ENCODE results near the gene C1orf105.

Gene C1orf105

DNA sequence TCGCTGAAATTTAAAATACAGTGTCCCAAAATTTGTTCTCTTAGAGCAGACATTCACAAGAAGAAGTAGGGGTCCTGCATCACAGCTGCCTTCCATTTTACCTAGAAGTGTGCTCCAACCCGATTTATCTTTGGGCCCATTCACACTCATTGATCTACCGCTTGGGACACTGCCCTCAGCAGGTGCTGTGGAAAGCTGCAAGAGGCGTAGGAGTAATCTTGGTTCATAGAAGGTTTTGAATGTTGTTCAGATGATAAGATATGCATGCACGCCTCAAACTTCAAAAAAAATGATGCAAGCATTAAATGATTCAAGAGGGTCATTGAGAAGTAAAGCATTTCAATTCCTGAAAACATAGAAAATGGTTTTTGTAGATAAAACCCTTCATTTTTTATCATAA is 18.6 kb upstream of the C1orf105 start:
- Mint-ChIP-seq H3K9me3 (no peaks in the 10 kb centered on the region), H3K4me3 (no peak overlapping the region), H3K27ac (no peak overlapping the region), H3K27me3 (no peaks in the 10 kb centered on the region), H3K4me1 (ENCODE audit: low read depth) (peaks cover 60% of the 10 kb centered on the region), H3K36me3 (ENCODE audit: low read depth) (no peaks in the 10 kb centered on the region)
- DNase-seq, result no peak

DNA sequence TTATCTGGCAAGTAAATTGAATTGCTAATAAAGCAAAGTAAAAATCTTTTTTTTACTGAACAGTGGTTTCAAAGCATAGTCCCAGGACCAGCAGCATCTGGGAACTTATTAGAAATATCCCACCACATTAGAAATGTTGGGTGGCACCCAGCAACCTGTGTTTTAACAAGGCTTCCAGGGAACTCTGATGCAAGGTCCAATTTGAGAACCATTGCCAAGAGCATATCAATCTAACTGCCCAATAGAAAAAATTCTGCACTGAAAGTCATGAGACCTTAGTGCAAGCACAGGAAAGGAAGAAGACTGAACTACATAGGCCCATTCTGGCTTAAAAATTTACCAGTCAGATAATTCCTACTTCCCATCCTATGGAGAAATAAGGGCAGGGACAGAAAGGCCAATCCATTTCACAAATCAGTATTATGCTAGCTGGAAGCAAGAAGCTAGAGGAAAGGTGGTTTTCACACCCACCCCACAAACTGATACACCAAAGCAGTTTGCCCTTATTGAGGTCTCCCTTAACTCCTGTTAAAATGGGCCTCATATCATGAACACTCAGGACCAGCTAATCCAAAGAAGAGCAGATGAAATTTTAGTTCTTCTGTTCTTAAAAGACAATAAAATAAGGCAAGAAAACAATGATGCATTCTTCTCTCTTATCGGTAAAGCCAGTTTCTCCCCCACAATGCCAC is 17.5 kb upstream of the C1orf105 start:
- peaks cover 49% of the 10 kb centered on the region for H3K4me1 Mint-ChIP-seq (ENCODE audit: low read depth)
- H3K27ac Mint-ChIP-seq, result no peak overlapping the region
- no peak for DNase-seq
- H3K9me3 Mint-ChIP-seq, result no peaks in the 10 kb centered on the region
- no peaks in the 10 kb centered on the region for H3K27me3 Mint-ChIP-seq
- H3K4me3 Mint-ChIP-seq, result no peak overlapping the region
- no peaks in the 10 kb centered on the region for H3K36me3 Mint-ChIP-seq (ENCODE audit: low read depth)

DNA sequence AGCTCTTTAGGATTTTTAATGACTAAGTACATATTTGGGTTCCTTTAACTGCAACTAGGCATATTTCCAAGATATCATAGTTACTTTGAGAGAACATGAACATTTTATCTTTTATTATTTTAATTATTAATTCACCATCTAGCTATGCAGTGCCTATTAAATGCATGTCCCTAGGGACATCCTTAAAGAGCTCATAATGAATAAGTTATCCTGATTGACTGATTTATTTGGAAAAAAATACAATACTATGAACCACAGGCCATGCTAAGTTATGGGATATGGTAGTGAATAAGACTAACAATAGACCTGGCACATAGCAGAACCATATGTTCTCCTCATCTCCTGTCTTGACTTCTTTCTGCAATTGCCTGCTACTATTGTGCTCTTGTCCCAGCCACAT is 16.4 kb upstream of the C1orf105 start:
- H3K9me3 Mint-ChIP-seq, result no peaks in the 10 kb centered on the region
- H3K36me3 Mint-ChIP-seq (ENCODE audit: low read depth), result no peaks in the 10 kb centered on the region
- no peak for DNase-seq
- no peaks in the 10 kb centered on the region for H3K27me3 Mint-ChIP-seq
- no peak overlapping the region for H3K4me3 Mint-ChIP-seq
- peaks cover 38% of the 10 kb centered on the region for H3K4me1 Mint-ChIP-seq (ENCODE audit: low read depth)
- H3K27ac Mint-ChIP-seq, result no peak overlapping the region

DNA sequence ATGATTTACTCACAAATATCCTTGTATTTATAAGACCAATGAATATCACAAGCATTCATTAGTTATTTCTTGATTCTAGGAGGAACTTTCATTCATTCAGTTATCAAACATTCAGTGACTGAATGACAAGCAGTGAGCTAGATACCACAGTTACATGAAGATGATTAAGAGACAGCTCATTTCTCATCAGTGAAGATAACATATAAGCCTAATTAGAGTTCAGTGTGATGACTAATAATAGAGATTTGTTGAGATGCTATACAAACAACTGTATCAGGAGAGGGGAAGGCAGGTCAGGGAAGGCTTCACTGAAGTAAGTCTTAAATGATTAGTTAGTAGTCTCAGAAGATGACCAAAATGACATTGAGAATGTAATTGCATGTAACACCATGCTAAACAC is 14.6 kb upstream of the C1orf105 start:
- H3K27ac Mint-ChIP-seq, result no peak overlapping the region
- peaks cover 20% of the 10 kb centered on the region for H3K4me1 Mint-ChIP-seq (ENCODE audit: low read depth)
- H3K27me3 Mint-ChIP-seq, result no peaks in the 10 kb centered on the region
- no peaks in the 10 kb centered on the region for H3K9me3 Mint-ChIP-seq
- no peak for DNase-seq
- H3K36me3 Mint-ChIP-seq (ENCODE audit: low read depth), result no peaks in the 10 kb centered on the region
- no peak overlapping the region for H3K4me3 Mint-ChIP-seq

DNA sequence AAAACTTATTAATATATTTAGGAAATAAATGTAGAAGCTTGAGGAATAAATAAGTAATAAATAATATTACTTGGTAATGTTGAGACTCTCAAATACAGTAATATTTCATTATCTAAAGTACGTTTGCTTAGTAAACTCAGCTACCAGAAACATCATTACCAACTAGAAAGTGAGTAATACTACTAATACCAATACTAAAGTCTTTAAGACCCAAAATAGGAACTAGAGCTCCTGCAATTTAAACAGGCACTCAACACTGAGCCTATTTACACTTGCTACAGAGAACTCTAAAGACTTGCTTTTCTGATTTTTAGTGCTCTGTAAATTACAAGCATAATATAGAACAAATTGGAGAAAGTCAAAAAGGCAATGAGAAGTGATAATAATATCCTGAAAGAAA is 13.5 kb upstream of the C1orf105 start:
- no peak overlapping the region for H3K27ac Mint-ChIP-seq

DNA sequence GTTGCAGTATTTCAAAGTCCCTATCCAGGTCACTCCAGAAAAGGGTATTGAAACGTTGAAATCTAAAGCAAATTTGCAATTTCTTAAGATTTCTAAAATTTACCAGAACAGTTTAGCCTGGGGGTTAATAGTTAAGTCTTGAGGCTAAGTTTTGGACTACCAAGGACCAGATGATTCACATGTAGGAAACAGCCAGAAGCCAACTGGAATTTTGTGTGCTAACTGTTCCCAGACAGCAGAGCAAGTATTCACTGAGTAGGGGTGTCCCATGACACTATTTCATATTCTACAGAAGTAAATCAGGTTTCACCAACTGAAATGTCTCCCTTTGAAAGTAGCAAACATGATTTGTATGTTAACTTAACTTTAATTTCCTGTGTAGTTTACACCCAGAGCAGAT is 11.5 kb upstream of the C1orf105 start:
- no peaks in the 10 kb centered on the region for H3K9me3 Mint-ChIP-seq
- H3K27me3 Mint-ChIP-seq, result no peaks in the 10 kb centered on the region
- H3K36me3 Mint-ChIP-seq (ENCODE audit: low read depth), result no peaks in the 10 kb centered on the region
- H3K4me3 Mint-ChIP-seq, result no peak overlapping the region
- no peak for DNase-seq
- H3K4me1 Mint-ChIP-seq (ENCODE audit: low read depth), result peaks cover 23% of the 10 kb centered on the region
- H3K27ac Mint-ChIP-seq, result no peak overlapping the region

More for the DNA sequence above, 13.5 kb upstream of the C1orf105 start:
- no peak for DNase-seq
- Mint-ChIP-seq H3K9me3 (no peaks in the 10 kb centered on the region), H3K36me3 (ENCODE audit: low read depth) (no peaks in the 10 kb centered on the region), H3K4me3 (no peak overlapping the region), H3K4me1 (ENCODE audit: low read depth) (peaks cover 23% of the 10 kb centered on the region), H3K27me3 (no peaks in the 10 kb centered on the region)

DNA sequence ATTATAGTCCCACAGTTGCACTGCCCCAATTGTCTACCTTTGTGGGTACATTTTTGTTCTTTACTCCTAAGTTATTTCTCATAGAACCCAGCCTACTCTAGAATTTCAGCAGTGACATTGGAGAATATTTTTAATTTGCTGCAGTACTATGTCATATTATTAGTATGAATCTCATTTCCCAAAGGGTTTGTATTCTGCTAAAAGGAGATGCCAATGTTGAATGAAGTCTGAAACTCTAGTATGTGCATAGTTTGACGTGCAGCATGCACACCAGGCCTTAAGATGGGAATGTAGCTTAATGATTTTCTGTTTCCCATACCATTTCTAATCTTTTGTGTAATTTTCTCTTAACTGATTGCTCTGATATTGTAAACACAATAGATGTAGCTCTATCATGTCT is 10.5 kb upstream of the C1orf105 start:
- Mint-ChIP-seq H3K4me1 (ENCODE audit: low read depth) (peaks cover 23% of the 10 kb centered on the region), H3K9me3 (no peaks in the 10 kb centered on the region), H3K4me3 (no peak overlapping the region), H3K36me3 (ENCODE audit: low read depth) (peaks cover 1% of the 10 kb centered on the region), H3K27me3 (no peaks in the 10 kb centered on the region), H3K27ac (no peak overlapping the region)
- no peak for DNase-seq

DNA sequence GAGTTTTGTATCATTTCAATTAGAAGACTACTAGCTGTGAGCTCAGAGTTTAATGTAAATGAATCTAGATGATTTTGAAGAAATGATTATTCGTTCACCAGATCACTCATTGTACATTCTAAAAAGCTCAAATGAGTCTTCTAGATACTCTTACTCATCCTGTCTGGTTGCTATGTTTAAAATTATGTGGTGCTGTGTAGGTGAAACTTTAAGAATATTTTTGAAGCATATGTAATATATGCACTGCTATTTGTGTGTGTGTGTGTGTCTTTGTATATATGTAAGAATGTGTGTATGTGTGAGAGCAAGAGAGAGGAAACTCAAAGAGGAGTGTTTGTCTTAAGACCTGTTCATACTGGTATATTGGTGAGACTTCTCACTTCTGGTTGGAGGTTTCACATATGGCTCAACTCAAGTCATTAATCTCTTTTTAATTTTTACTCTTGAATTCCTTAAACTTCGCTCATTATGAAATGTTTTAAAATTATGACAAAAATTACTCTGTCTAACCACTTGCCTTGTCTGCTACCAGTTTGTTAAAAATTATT is 8.6 kb upstream of the C1orf105 start:
- Mint-ChIP-seq H3K4me1 (ENCODE audit: low read depth) (peaks cover 17% of the 10 kb centered on the region), H3K27me3 (no peaks in the 10 kb centered on the region), H3K27ac (peak overlapping the region; percentile 91), H3K9me3 (no peaks in the 10 kb centered on the region), H3K36me3 (ENCODE audit: low read depth) (peaks cover 1% of the 10 kb centered on the region), H3K4me3 (no peak overlapping the region)
- DNase-seq, result no peak

DNA sequence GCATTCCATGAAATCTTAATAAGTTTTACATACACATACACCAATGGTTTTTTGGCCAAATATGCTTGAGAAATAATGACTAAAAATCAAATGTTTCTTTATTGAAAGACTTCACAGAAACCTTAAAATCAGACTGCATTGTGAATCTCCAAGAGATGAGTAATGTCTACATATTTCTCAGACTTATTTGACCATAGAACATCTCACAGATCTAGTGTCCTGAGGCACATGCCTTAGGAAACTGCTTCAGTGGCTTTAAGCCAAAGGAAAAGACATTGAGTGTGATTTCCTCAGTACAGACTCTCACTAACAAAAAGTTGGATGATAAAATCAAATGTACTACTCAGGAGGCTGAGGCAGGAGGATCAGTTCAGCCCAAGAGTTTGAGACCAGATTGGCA is 6.2 kb upstream of the C1orf105 start:
- Mint-ChIP-seq H3K9me3 (no peaks in the 10 kb centered on the region), H3K27me3 (no peaks in the 10 kb centered on the region), H3K36me3 (ENCODE audit: low read depth) (peaks cover 1% of the 10 kb centered on the region), H3K4me3 (no peak overlapping the region), H3K27ac (no peak overlapping the region), H3K4me1 (ENCODE audit: low read depth) (peaks cover 19% of the 10 kb centered on the region)
- DNase-seq, result no peak

DNA sequence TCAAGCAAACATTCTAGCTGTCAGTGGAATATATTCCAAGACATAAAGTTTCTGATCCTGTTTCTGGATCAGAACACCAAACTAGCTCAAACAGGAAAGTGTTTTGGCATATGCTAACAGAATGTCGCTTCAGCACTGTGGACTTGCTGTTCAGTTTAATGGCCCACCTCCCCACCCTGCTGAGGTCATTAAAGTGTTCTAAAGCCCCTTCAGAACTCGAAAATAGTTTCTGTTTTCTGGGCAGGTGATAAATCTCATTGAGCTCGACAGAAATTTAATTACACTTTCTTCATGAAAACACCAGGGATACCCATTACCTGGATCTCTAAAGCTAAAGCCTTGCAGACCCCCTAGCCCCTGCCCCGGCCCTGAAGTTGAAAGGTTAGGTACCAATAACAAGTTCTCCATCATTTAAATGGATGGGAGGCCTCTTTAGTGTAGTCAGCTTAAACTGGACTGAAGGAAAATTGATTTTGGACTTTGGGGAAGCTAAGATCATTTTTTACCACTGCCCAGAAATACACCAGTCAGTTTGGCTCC is 3.9 kb upstream of the C1orf105 start:
- H3K4me3 Mint-ChIP-seq, result no peak overlapping the region
- H3K36me3 Mint-ChIP-seq (ENCODE audit: low read depth), result peaks cover 1% of the 10 kb centered on the region
- no peaks in the 10 kb centered on the region for H3K9me3 Mint-ChIP-seq
- H3K27me3 Mint-ChIP-seq, result no peaks in the 10 kb centered on the region
- no peak for DNase-seq
- H3K4me1 Mint-ChIP-seq (ENCODE audit: low read depth), result peaks cover 25% of the 10 kb centered on the region
- no peak overlapping the region for H3K27ac Mint-ChIP-seq

DNA sequence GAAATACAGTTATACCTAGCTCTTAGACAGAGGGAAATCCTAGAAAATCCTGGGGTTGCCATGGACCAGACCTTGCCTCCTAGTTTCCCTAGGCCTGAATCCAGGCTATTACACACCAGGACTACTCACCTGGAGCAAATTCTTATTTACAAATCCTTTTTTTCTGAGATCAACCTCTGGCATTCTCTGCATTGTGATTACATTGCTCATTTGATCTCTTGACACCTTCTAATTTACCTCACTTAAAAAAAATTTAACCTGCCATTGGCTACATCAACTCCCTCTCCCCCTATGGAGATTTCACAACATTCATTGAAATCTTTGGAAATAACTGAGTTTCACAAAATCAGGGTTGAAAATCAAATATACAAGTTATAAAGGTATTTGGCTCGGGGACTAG is 2.9 kb upstream of the C1orf105 start:
- Mint-ChIP-seq H3K27ac (no peak overlapping the region), H3K27me3 (no peaks in the 10 kb centered on the region), H3K9me3 (no peaks in the 10 kb centered on the region), H3K36me3 (ENCODE audit: low read depth) (peaks cover 1% of the 10 kb centered on the region), H3K4me1 (ENCODE audit: low read depth) (peaks cover 17% of the 10 kb centered on the region), H3K4me3 (no peak overlapping the region)
- DNase-seq, result no peak

DNA sequence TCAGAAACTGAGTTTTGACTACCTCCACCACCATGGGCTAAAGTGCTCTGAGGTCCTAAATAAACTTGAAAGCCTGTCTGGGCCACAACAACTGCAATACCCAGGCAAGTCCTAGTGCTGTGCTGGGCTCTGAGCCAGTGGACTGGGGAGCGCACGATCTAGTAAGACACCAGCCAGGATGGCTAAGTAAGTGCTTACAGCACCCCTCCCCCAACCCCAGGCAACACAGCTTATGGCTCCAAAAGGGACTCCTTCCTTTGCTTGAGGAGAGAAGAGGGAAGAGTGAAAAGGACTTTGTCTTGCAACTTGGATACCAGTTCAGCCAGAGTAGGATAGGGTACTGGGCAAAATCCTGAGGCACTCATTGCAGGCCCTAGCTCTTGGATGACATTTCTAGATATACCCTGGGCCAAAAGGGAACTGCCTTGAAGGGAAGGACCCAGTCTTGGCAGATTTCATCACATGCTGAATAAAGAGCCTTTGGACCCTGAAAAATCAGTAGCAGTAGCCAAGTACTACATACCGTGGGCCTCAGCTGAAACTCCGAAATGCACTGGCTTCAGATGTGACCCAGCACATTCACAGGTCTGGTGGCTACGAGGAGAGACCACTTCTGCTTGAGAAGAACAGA is 1.6 kb downstream of the C1orf105 start:
- Mint-ChIP-seq H3K9me3 (no peaks in the 10 kb centered on the region), H3K27me3 (no peaks in the 10 kb centered on the region), H3K27ac (no peak overlapping the region), H3K4me1 (ENCODE audit: low read depth) (peaks cover 16% of the 10 kb centered on the region), H3K4me3 (no peak overlapping the region), H3K36me3 (ENCODE audit: low read depth) (no peaks in the 10 kb centered on the region)
- DNase-seq, result no peak

DNA sequence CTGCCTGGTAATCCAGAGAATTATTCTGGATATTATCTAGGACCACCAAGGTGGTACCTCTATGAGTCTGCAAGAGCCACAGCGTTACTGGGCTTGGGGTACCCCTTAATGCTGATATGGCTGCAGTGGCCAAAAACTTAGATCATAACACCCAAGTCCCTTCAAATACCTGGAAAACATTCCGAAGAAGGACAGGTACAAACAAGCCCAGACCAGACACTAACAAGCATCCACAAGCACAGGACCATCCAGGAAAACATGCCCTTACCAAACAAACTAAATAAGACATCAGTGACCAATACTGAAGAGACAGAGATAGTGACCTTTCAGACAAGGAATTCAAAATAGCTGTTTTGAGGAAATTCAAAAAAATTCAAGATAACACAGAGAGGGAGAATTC is 2.9 kb downstream of the C1orf105 start:
- Mint-ChIP-seq H3K36me3 (ENCODE audit: low read depth) (no peaks in the 10 kb centered on the region), H3K4me1 (ENCODE audit: low read depth) (peaks cover 16% of the 10 kb centered on the region), H3K27ac (no peak overlapping the region), H3K27me3 (no peaks in the 10 kb centered on the region), H3K9me3 (no peaks in the 10 kb centered on the region), H3K4me3 (no peak overlapping the region)
- DNase-seq, result no peak

DNA sequence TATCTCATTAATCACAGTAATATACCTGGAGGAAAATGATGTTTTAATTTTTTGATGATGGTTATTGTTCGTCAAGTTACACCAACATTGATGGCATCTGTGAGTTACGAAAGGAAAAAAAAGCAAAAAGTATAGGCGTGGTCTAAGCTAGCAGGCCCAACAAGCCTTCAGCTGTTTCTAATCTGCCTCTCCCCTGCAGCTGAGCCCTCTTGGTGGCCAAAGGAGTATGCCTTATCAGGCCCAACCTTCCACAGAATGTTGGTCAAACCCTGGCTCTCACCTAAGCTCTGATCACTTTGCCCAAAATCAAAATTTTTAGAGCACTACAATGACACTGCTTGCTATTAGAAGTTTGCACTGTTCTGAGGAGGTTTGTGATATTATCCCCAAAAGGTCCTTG is 4.9 kb downstream of the C1orf105 start:
- Mint-ChIP-seq H3K4me3 (no peak overlapping the region), H3K27ac (no peak overlapping the region), H3K9me3 (no peaks in the 10 kb centered on the region), H3K36me3 (ENCODE audit: low read depth) (no peaks in the 10 kb centered on the region), H3K27me3 (no peaks in the 10 kb centered on the region), H3K4me1 (ENCODE audit: low read depth) (peaks cover 25% of the 10 kb centered on the region)
- no peak for DNase-seq

DNA sequence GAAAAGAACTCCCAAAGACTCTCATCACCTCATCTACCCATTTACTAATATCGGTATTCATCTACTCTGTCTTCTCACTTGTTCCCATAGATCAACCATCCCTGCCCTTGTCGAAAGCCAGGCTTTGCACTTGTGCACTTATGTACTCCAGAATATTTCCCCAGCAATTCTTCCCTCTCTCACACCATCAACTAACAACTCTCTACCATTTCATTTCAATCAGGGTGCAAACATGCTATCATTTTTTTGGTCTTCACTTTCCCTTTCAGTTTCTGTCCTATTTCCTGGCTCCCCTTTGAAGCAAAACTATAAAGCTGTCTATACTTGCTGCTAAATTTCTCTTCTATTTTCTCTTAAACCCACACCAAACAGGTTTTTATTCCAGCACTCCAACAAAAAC is 6.7 kb downstream of the C1orf105 start:
- Mint-ChIP-seq H3K27me3 (no peaks in the 10 kb centered on the region), H3K36me3 (ENCODE audit: low read depth) (no peaks in the 10 kb centered on the region), H3K9me3 (no peaks in the 10 kb centered on the region), H3K4me3 (no peak overlapping the region), H3K4me1 (ENCODE audit: low read depth) (peaks cover 32% of the 10 kb centered on the region), H3K27ac (no peak overlapping the region)
- no peak for DNase-seq

All from activated T-cell treated with anti-CD3 and anti-CD28 coated beads, Interleukin-2, amount 50 U/mL, for 24 hours (primary cell).